Tibial nerve (tissue), 4 donors: ENCODE results near the gene STXBP4. TPM values are rescaled to one million over a fixed set of nuclear protein-coding genes. Genes with fewer than 3 reads are reported as not detected.

Experiments
- DNase-seq, 2 donors: peaks; one replicate each; pipeline ENCODE4 v3.0.0-alpha.2; 2019; ENCODE audit warnings: low spot score in 2 of 2
- H3K27ac ChIP-seq, 4 donors: fragments of 200-600 bp; sonication (generic) in 3 of 4; one replicate each; pipeline ENCODE4 v1.5.1; 2017 to 2019; ENCODE audit warnings: mild to moderate bottlenecking in 1 of 4
- H3K27me3 ChIP-seq, 2 donors: fragments of 200-600 bp; sonication (generic) in 1 of 2; one replicate each; pipeline versions ENCODE4 v1.5.1 to v1.6.0; 2017 to 2019
- H3K36me3 ChIP-seq, 3 donors: fragments of 200-600 bp; sonication (generic); one replicate each; pipeline ENCODE4 v1.5.1; 2018 to 2019
- H3K4me1 ChIP-seq, 4 donors: fragments of 200-600 bp; sonication (generic) in 3 of 4; one replicate each; pipeline ENCODE4 v1.5.1; 2017 to 2019
- H3K4me3 ChIP-seq, 4 donors: fragments of 200-600 bp; sonication (generic) in 3 of 4; one replicate each; pipeline ENCODE4 v1.5.1; 2017 to 2019; ENCODE audit warnings: mild to moderate bottlenecking in 1 of 4, moderate library complexity in 1 of 4
- H3K9me3 ChIP-seq, 4 donors: fragments of 200-600 bp; sonication (generic) in 3 of 4; one replicate each; pipeline ENCODE4 v1.5.1; 2017 to 2019
- EP300 ChIP-seq, 2 donors: sonication (generic); formaldehyde crosslinking; IDR thresholded peaks; one replicate each; pipeline ENCODE4 v1.6.1; 2017; ENCODE audit warnings: antibody characterized with exemption in 2 of 2, mild to moderate bottlenecking in 1 of 2
- POLR2A ChIP-seq, 2 donors: fragments of 450-650 bp; IDR thresholded peaks; one replicate each; pipeline ENCODE4 v1.6.1; 2017; ENCODE audit warnings: antibody characterized with exemption in 2 of 2, mild to moderate bottlenecking in 2 of 2, moderate library complexity in 2 of 2
- WGBS, 2 donors: methylation state at CpG; one replicate each; pipeline ENCODE4 v1.1.5; 2018; 5-methylcytosine and 5-hydroxymethylcytosine counted together
- total RNA-seq, 4 donors: library from RNA; depleted of rRNA; stranded (reverse); fragments of >200 nt; gene quantifications; one replicate each; pipeline ENCODE4 v1.1.0, GENCODE V29; 2016
- TF ChIP-seq, protein P1 (sequence below), 5 experiments: fragments of 200-600 bp in 3 of 5; fragments of 450-650 bp in 2 of 5; sonication (generic) in 3 of 5; IDR thresholded peaks; one replicate each; pipeline ENCODE4 v1.5.1; 2016 to 2019; ENCODE audit warnings: antibody characterized with exemption in 5 of 5, mild to moderate bottlenecking in 3 of 5, moderate library complexity in 2 of 5

The STXBP4 gene
- total RNA-seq, 4 donors from 2014 or later: 21.6 to 64.8 (median 28.2) TPM

DNA sequence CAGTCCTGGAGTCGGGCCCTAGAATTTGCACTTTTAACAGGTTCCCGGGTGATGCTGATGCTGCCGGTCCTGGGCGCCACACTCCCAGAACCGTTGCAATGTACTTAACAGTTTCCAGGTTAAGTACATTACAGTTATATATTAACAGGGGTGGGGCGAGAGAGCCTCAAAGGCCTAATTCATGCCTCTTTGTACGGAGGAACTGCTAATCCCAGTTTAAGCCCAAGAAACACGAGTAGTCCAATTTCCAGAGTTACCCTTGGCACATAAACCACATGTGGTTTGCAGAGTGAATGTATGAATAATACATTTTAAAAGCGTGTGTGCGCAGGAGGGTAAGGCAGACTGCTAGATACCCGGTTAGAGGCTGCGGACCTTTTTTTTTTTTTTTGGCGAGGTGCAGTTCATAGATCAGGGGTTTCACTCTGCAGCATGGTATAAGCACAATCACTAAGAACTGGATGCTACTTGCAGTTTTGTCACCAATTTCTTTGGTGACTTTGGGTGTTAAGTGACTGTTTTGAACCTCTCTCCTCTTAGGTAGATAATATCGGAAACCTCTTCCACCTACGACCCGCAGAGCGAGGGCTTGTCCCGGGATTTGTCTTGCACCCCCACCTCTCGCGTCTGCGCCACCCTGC is 824 bp upstream of the STXBP4 start:
- Histone ChIP-seq H3K36me3 (peaks cover 0 to 19% (median 0%) of the 10 kb centered on the region in 3 donors), H3K27ac (peak overlapping the region; percentile 37 to 91 (median 88)), H3K27me3 (no peaks in the 10 kb centered on the region), H3K9me3 (no peaks in the 10 kb centered on the region), H3K4me3 (peak overlapping the region; percentile 74 to 94 (median 87)), H3K4me1 (peaks cover 0 to 34% (median 12%) of the 10 kb centered on the region in 4 donors)
- WGBS, 2 donors: 1 to 2% methylated on average over 21 of the region's 21 CpGs
- DNase-seq: no peak
- TF ChIP-seq POLR2A (IDR thresholded peaks at IDR 0.05) (no peak), EP300 (IDR thresholded peaks at IDR 0.05) (no peak)
- TF ChIP-seq, protein P1, sequence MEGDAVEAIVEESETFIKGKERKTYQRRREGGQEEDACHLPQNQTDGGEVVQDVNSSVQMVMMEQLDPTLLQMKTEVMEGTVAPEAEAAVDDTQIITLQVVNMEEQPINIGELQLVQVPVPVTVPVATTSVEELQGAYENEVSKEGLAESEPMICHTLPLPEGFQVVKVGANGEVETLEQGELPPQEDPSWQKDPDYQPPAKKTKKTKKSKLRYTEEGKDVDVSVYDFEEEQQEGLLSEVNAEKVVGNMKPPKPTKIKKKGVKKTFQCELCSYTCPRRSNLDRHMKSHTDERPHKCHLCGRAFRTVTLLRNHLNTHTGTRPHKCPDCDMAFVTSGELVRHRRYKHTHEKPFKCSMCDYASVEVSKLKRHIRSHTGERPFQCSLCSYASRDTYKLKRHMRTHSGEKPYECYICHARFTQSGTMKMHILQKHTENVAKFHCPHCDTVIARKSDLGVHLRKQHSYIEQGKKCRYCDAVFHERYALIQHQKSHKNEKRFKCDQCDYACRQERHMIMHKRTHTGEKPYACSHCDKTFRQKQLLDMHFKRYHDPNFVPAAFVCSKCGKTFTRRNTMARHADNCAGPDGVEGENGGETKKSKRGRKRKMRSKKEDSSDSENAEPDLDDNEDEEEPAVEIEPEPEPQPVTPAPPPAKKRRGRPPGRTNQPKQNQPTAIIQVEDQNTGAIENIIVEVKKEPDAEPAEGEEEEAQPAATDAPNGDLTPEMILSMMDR (IDR thresholded peaks at IDR 0.05): peak in 2 of 5 experiments; percentile 47 to 55

DNA sequence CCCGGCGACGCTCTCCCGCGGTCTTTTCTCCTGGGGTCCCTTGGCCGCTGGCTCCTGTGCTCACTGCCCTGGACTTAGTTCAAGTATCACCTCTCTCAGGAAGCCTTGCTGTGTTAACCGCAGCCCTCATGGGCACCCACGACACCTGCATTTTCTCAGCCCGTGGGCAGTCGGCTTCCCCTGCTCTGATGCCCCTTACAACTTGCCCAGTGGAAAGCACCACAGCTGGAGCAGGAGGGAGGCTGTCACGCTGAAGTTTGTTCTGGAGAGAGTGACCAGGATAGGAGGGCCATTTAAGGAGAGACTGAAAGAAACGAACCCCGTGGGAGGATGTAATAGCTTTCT is 395 bp downstream of the STXBP4 start:
- peaks cover 0 to 7% (median 0%) of the 10 kb centered on the region in 3 donors for H3K36me3 ChIP-seq
- DNase-seq: no peak
- peak overlapping the region; percentile 37 to 91 (median 88) for H3K27ac ChIP-seq
- no peaks in the 10 kb centered on the region for H3K27me3 ChIP-seq
- no peaks in the 10 kb centered on the region for H3K9me3 ChIP-seq
- 0 to 1% methylated on average over 13 of the region's 13 CpGs for WGBS, 2 donors
- H3K4me3 ChIP-seq: peak overlapping the region; percentile 74 to 94 (median 87)
- peaks cover 0 to 34% (median 12%) of the 10 kb centered on the region in 4 donors for H3K4me1 ChIP-seq
- TF ChIP-seq EP300 (IDR thresholded peaks at IDR 0.05): no peak
- TF ChIP-seq, protein P1 (IDR thresholded peaks at IDR 0.05): no peak
- TF ChIP-seq POLR2A (IDR thresholded peaks at IDR 0.05): no peak

DNA sequence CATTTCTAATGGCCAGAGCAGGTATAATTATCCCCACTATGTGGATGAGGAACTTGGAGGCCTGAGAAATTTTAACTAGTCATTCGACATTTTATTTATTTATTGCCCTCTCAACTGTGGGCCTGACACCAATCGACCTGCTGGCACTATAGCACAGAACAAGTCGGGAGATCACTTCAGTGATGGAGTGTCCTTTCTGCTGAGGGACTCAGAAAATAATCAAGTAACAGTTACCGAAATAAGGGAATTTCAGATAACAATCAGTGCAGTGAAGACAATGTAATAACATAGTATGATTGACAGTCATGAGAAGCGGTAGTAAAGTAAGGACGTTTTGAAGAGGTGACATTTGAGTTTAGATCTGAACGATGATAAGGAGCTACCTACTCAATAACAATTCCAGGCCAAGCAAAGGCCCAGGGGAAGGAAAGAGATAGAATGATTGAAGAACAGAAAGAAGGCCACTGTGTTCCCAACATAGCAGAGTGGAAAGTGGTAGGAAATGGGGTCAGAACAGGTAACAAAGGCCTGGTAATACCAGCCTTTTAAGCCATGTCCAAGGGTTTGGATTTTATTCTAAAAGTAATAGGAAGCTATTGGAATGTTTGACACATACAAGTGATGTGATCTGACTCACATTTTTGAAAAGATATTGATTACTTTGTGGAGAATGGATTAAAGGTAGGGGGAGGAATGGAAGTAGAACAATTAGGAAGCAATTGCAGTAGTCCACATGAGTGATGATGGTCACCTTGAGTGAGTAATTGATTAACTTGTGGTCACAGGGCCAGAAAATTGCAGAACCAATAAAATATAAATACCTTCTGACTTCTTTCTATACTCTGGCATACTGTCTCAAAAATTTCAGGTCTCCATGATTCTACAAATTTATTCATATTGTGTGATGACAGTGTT is 1.4 kb downstream of the STXBP4 start:
- WGBS, 2 donors: 38 to 45% methylated on average over 7 of the region's 7 CpGs
- TF ChIP-seq, protein P1 (IDR thresholded peaks at IDR 0.05): no peak
- H3K4me3 ChIP-seq: peak overlapping the region in 3 of 4 donors; percentile 74 to 94 (median 90)
- DNase-seq: no peak
- H3K27me3 ChIP-seq: no peaks in the 10 kb centered on the region
- peak overlapping the region in 3 of 4 donors; percentile 87 to 91 (median 89) for H3K27ac ChIP-seq
- H3K4me1 ChIP-seq: peaks cover 0 to 37% (median 12%) of the 10 kb centered on the region in 4 donors
- no peaks in the 10 kb centered on the region for H3K9me3 ChIP-seq
- peaks cover 0 to 7% (median 0%) of the 10 kb centered on the region in 3 donors for H3K36me3 ChIP-seq

DNA sequence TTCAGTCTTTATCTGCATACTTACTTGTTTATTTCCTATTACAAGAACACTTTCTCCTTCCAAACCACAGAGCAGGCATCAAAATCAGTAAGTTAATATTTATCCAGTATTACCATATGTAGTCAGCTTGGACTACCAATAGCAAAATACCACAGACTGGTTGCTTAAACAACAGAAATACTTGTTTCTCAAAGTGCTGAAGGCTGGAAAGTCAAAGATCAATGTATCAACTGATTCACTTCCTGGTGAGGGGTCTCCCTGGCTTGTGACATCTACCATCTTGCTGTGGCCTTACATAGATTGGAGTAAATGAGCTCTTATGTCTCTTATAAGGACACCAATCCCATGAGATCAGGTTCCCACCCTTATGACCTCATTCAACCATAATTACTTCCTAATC is 2.6 kb downstream of the STXBP4 start:
- no peaks in the 10 kb centered on the region for H3K27me3 ChIP-seq
- peaks cover 0 to 29% (median 12%) of the 10 kb centered on the region in 4 donors for H3K4me1 ChIP-seq
- no peaks in the 10 kb centered on the region for H3K36me3 ChIP-seq
- no peak overlapping the region for H3K27ac ChIP-seq
- DNase-seq: no peak
- no peak overlapping the region for H3K4me3 ChIP-seq
- no peaks in the 10 kb centered on the region for H3K9me3 ChIP-seq
- TF ChIP-seq POLR2A (IDR thresholded peaks at IDR 0.05): no peak
- TF ChIP-seq, protein P1 (IDR thresholded peaks at IDR 0.05): no peak
- no peak for TF ChIP-seq EP300 (IDR thresholded peaks at IDR 0.05)

DNA sequence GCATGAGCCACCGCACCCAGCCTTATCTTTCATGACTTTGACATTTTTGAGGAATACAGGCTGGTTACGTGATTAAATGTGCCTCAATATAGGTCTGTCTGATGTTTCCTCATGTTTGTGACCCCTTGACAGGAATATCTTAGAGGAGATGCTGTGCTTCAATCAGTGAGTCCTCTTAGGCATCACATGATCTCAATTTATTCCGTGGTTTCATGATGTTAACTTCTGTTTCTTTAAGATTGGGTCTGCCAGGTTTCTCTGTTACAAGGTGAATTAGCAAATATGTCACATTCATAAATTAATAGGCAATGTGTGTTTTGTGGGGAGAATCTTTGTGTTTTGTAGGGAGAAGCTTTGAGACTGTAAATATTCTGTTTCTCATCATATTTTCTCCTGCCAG is 3.3 kb downstream of the STXBP4 start:
- H3K27me3 ChIP-seq: no peaks in the 10 kb centered on the region
- no peak overlapping the region for H3K4me3 ChIP-seq
- H3K36me3 ChIP-seq: no peaks in the 10 kb centered on the region
- DNase-seq: no peak
- TF ChIP-seq POLR2A (IDR thresholded peaks at IDR 0.05): no peak
- TF ChIP-seq, protein P1 (IDR thresholded peaks at IDR 0.05): no peak
- no peak for TF ChIP-seq EP300 (IDR thresholded peaks at IDR 0.05)
- WGBS, 2 donors: 95 to 99% methylated on average over 3 of the region's 3 CpGs
- H3K27ac ChIP-seq: no peak overlapping the region
- peaks cover 0 to 22% (median 10%) of the 10 kb centered on the region in 4 donors for H3K4me1 ChIP-seq
- H3K9me3 ChIP-seq: no peaks in the 10 kb centered on the region
